Hepatocyte (in vitro differentiated cells): Measurements from ENCODE around the gene FAM210B.

ENCODE experiments used
- CTCF ChIP-seq: fragments of 200-600 bp; sonication (generic); IDR thresholded peaks from 2 replicates; pipeline ENCODE4 v1.5.1; 2016; ENCODE audit warnings: antibody characterized with exemption, mild to moderate bottlenecking; ENCODE audit not compliant: poor library complexity
- EZH2phosphoT487 ChIP-seq: fragments of 200-600 bp; sonication (generic); IDR thresholded peaks from one replicate; pipeline ENCODE4 v1.6.1; 2018; ENCODE audit warnings: antibody characterized with exemption, mild to moderate bottlenecking, low read depth, moderate library complexity; ENCODE audit not compliant: unreplicated experiment, severe bottlenecking

DNA sequence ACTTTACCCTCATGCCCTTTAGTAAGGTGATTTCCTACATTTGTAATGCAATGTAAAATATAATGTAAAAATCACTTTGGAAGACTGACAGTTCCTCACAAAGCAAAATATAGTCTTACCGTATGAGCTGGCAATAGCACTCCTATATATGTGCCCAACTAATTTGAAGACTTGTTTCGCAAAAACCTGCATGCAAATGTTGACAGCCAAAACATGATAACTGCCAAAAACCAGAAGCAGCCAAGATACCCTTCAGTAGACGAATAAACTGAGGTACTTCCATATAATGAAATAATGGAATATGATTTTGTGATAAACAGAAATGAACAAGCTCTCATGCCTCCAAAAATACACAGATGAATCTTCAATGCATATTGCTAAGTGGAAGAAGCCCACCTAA, 19.6 kb downstream of the FAM210B start:
- TF ChIP-seq CTCF (no peak), EZH2phosphoT487 (no peak)
